T-cell (primary cell): ENCODE measurements around the gene WAPL. TPM values are rescaled to one million over a fixed set of nuclear protein-coding genes. Genes with fewer than 3 reads are reported as not detected.

Source experiments
- ATAC-seq, 4 experiments: fragments of 200-7000 bp in 3 of 4; fragments of 150-1000 bp in 1 of 4; cut with Tn5 transposase; replicated peaks in 1 of 4; 1 replicate in 3 of 4; 2 replicates in 1 of 4; pipeline ENCODE4 v1.10.0; 2021; ENCODE audit warnings: moderate library complexity in 3 of 4, mild to moderate bottlenecking in 2 of 4, moderate number of reproducible peaks in 1 of 4
- CTCF ChIA-PET, 2 donors: fragments of 300-600 bp; sonication (Branson Sonifier 250); formaldehyde crosslinking; loops; one replicate each; lab custom pipeline; 2022; ENCODE audit warnings: antibody characterized with exemption in 2 of 2; lab: Charles Lee
- POLR2A ChIA-PET, 2 donors: fragments of 300-600 bp; sonication (Branson Sonifier 250); formaldehyde crosslinking; loops; one replicate each; lab custom pipeline; 2022; ENCODE audit warnings: antibody characterized with exemption in 2 of 2; lab: Charles Lee
- DNase-seq, 35 experiments: peaks; one replicate each; pipeline versions ENCODE4 v3.0.0 to v3.0.0-alpha.2; 2013 to 2023
- H3K27ac ChIP-seq: one replicate; pipeline ENCODE4 v1.5.1; 2013; ENCODE audit warnings: low read length
- H3K27me3 ChIP-seq, 2 experiments: replicated peaks in 1 of 2; 1 replicate in 1 of 2; 2 replicates in 1 of 2; pipeline versions ENCODE4 v1.6.1 to v1.7.0; 2013; ENCODE audit warnings: low read length in 1 of 2, mixed read lengths in 1 of 2; ENCODE audit not compliant: control insufficient read depth in 2 of 2, insufficient read depth in 2 of 2; ENCODE audit errors: extremely low read depth in 1 of 2
- H3K36me3 ChIP-seq, 2 donors: 1 replicate in 1 of 2; 2 replicates in 1 of 2; pipeline versions ENCODE4 v1.6.1 to v1.7.0; 2013; ENCODE audit warnings: low read length in 1 of 2; ENCODE audit not compliant: control insufficient read depth in 2 of 2, insufficient read depth in 1 of 2; ENCODE audit errors: extremely low read depth in 1 of 2
- H3K4me1 ChIP-seq, 2 experiments: 1 replicate in 1 of 2; 2 replicates in 1 of 2; pipeline versions ENCODE4 v1.6.1 to v1.7.0; 2013; ENCODE audit warnings: low read length in 2 of 2, mixed read lengths in 1 of 2; ENCODE audit not compliant: insufficient read depth in 2 of 2, control insufficient read depth in 1 of 2; ENCODE audit errors: extremely low read depth in 1 of 2
- H3K4me3 ChIP-seq, 2 donors: 1 replicate in 1 of 2; 2 replicates in 1 of 2; pipeline versions ENCODE4 v1.5.1 to v1.7.0; 2013; ENCODE audit warnings: mild to moderate bottlenecking in 2 of 2, low read length in 1 of 2, moderate library complexity in 1 of 2; ENCODE audit not compliant: control insufficient read depth in 1 of 2; ENCODE audit errors: extremely low read depth in 1 of 2
- H3K9me3 ChIP-seq: 2 replicates; pipeline ENCODE4 v1.7.0; 2013
- H3K27ac Mint-ChIP-seq, 2 donors: one replicate each; pipeline ENCODE4 v1.8.0; 2020 to 2021; ENCODE audit warnings: mild to moderate bottlenecking in 2 of 2, mixed read lengths in 2 of 2
- H3K27me3 Mint-ChIP-seq, 2 donors: one replicate each; pipeline ENCODE4 v1.8.0; 2021 to 2022; ENCODE audit warnings: mixed read lengths in 2 of 2
- H3K36me3 Mint-ChIP-seq: one replicate; pipeline ENCODE4 v1.8.0; 2021; ENCODE audit warnings: mixed read lengths
- H3K4me1 Mint-ChIP-seq, 3 donors: one replicate each; pipeline ENCODE4 v1.8.0; 2020 to 2022; ENCODE audit warnings: mixed read lengths in 3 of 3, mild to moderate bottlenecking in 1 of 3
- H3K4me3 Mint-ChIP-seq, 3 donors: one replicate each; pipeline ENCODE4 v1.8.0; 2020 to 2022; ENCODE audit warnings: mild to moderate bottlenecking in 3 of 3, mixed read lengths in 3 of 3, moderate library complexity in 3 of 3
- H3K9me3 Mint-ChIP-seq, 3 donors: one replicate each; pipeline ENCODE4 v1.8.0; 2020 to 2022; ENCODE audit warnings: mixed read lengths in 3 of 3
- WGBS: methylation state at CpG from one replicate; pipeline ENCODE4 v1.1.5; 2013; ENCODE audit warnings: missing lambda C conversion rate; ENCODE audit not compliant: insufficient coverage; 5-methylcytosine and 5-hydroxymethylcytosine counted together
- total RNA-seq, 35 experiments: library from RNA in 6 of 35; stranded (reverse) in 6 of 35; fragments of 120-200 nt in 1 of 35; gene quantifications; one replicate each; pipeline versions ENCODE4 v1.2.1 to v1.2.4 and lab custom pipeline; 2013 to 2026

Gene WAPL
- total RNA-seq, 5 donors from 2014 or later (not counting 1 experiment from before 2014, with no cell fraction given), result 43.2 to 46.5 (median 44.8) TPM

DNA sequence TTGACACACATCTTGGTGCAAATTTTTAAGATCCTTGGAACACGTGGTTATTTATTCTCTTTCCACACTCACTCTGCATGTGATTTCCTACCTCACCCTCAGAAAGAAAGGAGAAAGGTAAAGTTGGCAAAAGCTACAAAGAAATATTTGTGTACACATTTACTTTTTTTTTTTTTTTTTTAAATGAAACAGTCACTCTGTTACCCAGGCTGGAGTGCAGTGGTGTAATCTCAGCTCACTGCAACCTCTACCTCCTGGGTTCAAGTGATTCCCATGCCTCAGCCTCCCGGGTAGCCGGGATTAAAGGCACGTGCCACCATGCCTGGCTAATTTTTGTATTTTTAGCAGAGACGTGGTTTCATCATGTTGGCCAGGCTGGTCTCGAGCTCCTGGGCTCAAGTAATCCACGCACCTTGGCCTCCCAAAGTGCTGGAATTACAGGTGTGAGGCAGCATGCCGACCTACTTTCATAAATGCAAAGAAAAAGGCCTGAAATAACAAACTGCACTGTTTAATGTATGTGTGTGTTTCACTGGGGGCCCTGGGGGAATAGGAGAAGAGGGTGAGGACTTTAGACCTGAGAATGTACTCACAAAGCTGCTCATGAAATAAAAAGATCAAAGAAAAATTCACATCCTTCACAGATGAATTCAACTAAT, 83.4 kb downstream of the WAPL start:
- no peak for DNase-seq
- peaks cover 0 to 4% of the 10 kb centered on the region in 2 experiments for H3K4me1 ChIP-seq
- Mint-ChIP-seq H3K9me3 (no peaks in the 10 kb centered on the region), H3K27ac (peak overlapping the region; percentile 27 to 44), H3K4me3 (no peak overlapping the region), H3K36me3 (peaks cover 51% of the 10 kb centered on the region), H3K4me1 (peaks cover 17 to 20% (median 17%) of the 10 kb centered on the region in 3 donors), H3K27me3 (no peaks in the 10 kb centered on the region)
- ChIA-PET POLR2A (interaction anchor here in 1 of 2 donors (0.6 kb wide), 2 partner anchors 56 to 187 kb away, joined by 4 to 5 read pairs; no protein-coding TSS in a partner anchor), CTCF (no interaction called here)
- no peak for ATAC-seq
- no peak overlapping the region for H3K4me3 ChIP-seq
- peaks cover 8 to 57% of the 10 kb centered on the region in 2 donors for H3K36me3 ChIP-seq
- 100% methylated on average over 7 of the region's 8 CpGs for WGBS
- no peak overlapping the region for H3K27ac ChIP-seq
- H3K9me3 ChIP-seq, result no peaks in the 10 kb centered on the region
- H3K27me3 ChIP-seq, result no peaks in the 10 kb centered on the region

DNA sequence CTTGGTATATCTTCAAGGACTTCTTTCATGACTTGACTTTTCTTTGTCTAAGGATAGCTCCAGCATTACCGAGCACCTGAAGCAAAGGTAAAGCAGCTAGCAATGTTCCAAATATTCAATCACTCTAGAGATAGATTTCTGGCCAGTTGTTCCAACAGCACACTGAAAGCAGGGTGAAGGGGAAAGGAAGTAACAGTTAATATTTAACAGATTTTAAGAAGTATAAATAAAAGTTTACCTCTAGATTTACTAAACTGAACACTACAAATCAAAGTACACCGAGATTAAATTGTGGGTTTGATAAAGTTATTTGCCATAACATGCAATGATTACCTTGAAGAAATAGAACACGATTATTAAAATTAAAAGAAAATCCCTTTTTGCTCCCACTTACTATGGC, 84.1 kb downstream of the WAPL start:
- Mint-ChIP-seq H3K9me3 (no peaks in the 10 kb centered on the region), H3K27me3 (no peaks in the 10 kb centered on the region), H3K4me1 (peaks cover 17 to 20% (median 17%) of the 10 kb centered on the region in 3 donors), H3K36me3 (peaks cover 47% of the 10 kb centered on the region), H3K4me3 (no peak overlapping the region), H3K27ac (no peak overlapping the region)
- Histone ChIP-seq H3K27ac (no peak overlapping the region), H3K9me3 (no peaks in the 10 kb centered on the region), H3K4me3 (no peak overlapping the region), H3K27me3 (no peaks in the 10 kb centered on the region), H3K4me1 (peaks cover 0 to 4% of the 10 kb centered on the region in 2 experiments), H3K36me3 (peaks cover 8 to 53% of the 10 kb centered on the region in 2 donors)
- ATAC-seq (no peak), DNase-seq (no peak)
- POLR2A ChIA-PET, result interaction anchor here (0.6 kb wide), 3 partner anchors 55 to 651 kb away, joined by 3 to 5 read pairs (median 4); no protein-coding TSS in a partner anchor
- CTCF ChIA-PET, result no interaction called here
- WGBS, result no CpG with 5 or more reads among the region's 3 CpGs

DNA sequence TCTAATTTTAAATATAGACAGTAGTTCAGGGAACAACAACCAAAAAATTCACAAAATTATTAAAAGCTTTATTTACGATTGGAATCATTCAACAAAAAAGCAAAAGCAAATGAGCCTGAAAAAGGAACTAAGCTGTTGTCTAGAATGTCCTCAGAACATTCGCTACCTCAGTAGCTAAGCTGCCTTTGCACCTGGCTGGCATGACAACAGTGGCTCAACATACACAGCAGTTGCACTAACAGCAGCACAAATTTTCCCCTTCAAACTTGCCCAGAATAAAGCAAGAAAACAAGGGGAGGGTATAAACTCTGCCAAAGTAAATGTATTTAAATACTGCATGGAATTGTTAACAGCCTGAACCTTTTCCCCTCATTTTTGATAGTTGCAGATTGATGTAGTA, 84.6 kb downstream of the WAPL start:
- H3K27ac Mint-ChIP-seq, result no peak overlapping the region
- H3K36me3 ChIP-seq, result peaks cover 8 to 48% of the 10 kb centered on the region in 2 donors

DNA sequence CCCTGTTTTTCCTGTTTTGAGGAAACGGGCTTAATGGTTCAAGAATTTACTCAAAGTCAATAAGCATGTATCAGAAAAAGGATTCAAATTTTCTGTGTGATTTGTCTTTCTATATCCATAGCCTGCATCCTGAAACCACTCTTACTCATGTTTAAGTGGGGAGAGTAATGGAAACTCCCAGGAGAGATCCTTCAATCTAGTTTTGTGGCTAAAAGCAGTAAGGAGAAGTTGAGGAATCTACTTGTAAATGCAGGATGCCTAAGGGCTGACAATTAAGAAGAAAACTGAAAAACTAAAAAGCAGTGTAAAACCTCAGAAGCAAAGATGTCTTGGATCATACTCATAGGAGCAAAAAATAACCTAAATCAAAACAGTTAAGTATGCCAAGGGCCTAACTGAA, 86.9 kb downstream of the WAPL start:
- CTCF ChIA-PET, result no interaction called here
- Mint-ChIP-seq H3K36me3 (peaks cover 28% of the 10 kb centered on the region), H3K4me1 (peaks cover 2 to 5% (median 4%) of the 10 kb centered on the region in 3 donors)

More for the DNA sequence above, 84.6 kb downstream of the WAPL start:
- Mint-ChIP-seq H3K4me1 (peaks cover 17 to 20% (median 17%) of the 10 kb centered on the region in 3 donors), H3K9me3 (no peaks in the 10 kb centered on the region), H3K36me3 (peaks cover 44% of the 10 kb centered on the region), H3K4me3 (no peak overlapping the region), H3K27me3 (no peaks in the 10 kb centered on the region)
- Histone ChIP-seq H3K9me3 (no peaks in the 10 kb centered on the region), H3K4me3 (no peak overlapping the region), H3K27ac (no peak overlapping the region), H3K4me1 (peaks cover 0 to 4% of the 10 kb centered on the region in 2 experiments), H3K27me3 (no peaks in the 10 kb centered on the region)
- POLR2A ChIA-PET, result interaction anchor here in 1 of 2 donors (0.5 kb wide), 1 partner anchor 991 kb away, joined by 3 read pairs; no protein-coding TSS in a partner anchor
- CTCF ChIA-PET, result interaction anchor here in 1 of 2 donors (0.6 kb wide), 1 partner anchor 37 kb away, joined by 4 read pairs; no protein-coding TSS in a partner anchor
- 100% methylated on average over 2 of the region's 2 CpGs for WGBS
- no peak for DNase-seq
- ATAC-seq, result no peak

DNA sequence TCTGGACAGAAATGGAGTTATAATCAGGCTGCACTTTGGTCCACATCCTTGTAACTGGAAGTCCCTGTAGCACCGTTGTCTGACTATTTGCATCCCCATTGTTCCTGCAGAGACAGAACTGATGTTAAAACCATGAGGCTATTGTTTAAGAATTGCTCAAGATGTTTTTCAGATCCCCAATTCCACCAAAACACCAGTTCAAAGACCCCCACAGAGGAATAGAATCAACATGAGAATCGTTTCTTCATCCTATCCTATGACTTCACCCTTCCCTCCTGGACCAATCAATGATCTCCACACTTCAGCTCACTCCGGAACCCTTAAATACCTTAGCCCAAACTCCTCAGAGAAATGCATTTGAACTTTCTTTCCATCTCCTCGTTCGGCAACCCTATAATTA, 97.9 kb downstream of the WAPL start:
- CTCF ChIA-PET, result no interaction called here
- WGBS, result 83% methylated on average over 5 of the region's 5 CpGs
- H3K27ac Mint-ChIP-seq, result no peak overlapping the region

More for the DNA sequence above, 86.9 kb downstream of the WAPL start:
- Mint-ChIP-seq H3K27ac (no peak overlapping the region), H3K9me3 (no peaks in the 10 kb centered on the region), H3K27me3 (no peaks in the 10 kb centered on the region), H3K4me3 (no peak overlapping the region)
- Histone ChIP-seq H3K4me1 (peaks cover 0 to 3% of the 10 kb centered on the region in 2 experiments), H3K27ac (no peak overlapping the region), H3K4me3 (no peak overlapping the region), H3K9me3 (no peaks in the 10 kb centered on the region), H3K27me3 (no peaks in the 10 kb centered on the region), H3K36me3 (peaks cover 0 to 35% of the 10 kb centered on the region in 2 donors)
- POLR2A ChIA-PET, result no interaction called here
- no peak for ATAC-seq
- DNase-seq, result no peak
- WGBS, result no CpG with 5 or more reads among the region's 1 CpG

DNA sequence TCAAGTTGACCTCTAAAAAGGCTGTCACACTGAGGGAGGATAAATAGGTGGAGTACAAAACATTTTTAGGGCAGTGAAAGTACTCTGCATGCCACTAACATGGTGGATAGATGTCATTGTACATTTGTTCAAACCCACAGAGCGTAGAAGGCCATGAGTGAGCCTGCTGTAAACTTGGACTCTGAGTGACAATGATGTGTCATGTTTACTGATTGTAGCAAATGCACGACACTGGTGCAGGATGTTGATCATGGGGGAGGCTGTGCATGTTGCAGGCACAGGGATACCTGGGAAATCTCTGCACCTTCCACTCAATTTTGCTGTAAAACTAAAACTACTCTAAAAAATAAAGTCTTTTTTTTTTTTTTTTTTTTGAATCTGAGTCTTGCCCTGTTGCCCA, 102.5 kb downstream of the WAPL start:
- no peaks in the 10 kb centered on the region for H3K9me3 ChIP-seq
- ATAC-seq, result peak; percentile 69 to 87 (median 80)
- DNase-seq, result peak in 2 of 35 experiments; percentile 9 to 34
- no peaks in the 10 kb centered on the region for H3K27me3 ChIP-seq
- Mint-ChIP-seq H3K27ac (peak overlapping the region; percentile 55 to 83), H3K4me3 (no peak overlapping the region), H3K9me3 (no peaks in the 10 kb centered on the region), H3K36me3 (no peaks in the 10 kb centered on the region), H3K4me1 (peaks cover 25 to 33% (median 27%) of the 10 kb centered on the region in 3 donors), H3K27me3 (peaks cover 0 to 2% of the 10 kb centered on the region in 2 donors)
- no CpG with 5 or more reads among the region's 2 CpGs for WGBS
- H3K4me3 ChIP-seq, result no peak overlapping the region
- H3K27ac ChIP-seq, result no peak overlapping the region
- H3K36me3 ChIP-seq, result no peaks in the 10 kb centered on the region
- ChIA-PET CTCF (no interaction called here), POLR2A (no interaction called here)
- H3K4me1 ChIP-seq, result peaks cover 12 to 18% of the 10 kb centered on the region in 2 experiments

More for the DNA sequence above, 97.9 kb downstream of the WAPL start:
- no peak for DNase-seq
- no peaks in the 10 kb centered on the region for H3K36me3 Mint-ChIP-seq
- peaks cover 0 to 2% of the 10 kb centered on the region in 2 donors for H3K27me3 Mint-ChIP-seq
- no peak for ATAC-seq
- Histone ChIP-seq H3K27ac (no peak overlapping the region), H3K9me3 (no peaks in the 10 kb centered on the region), H3K27me3 (no peaks in the 10 kb centered on the region), H3K36me3 (no peaks in the 10 kb centered on the region), H3K4me3 (no peak overlapping the region), H3K4me1 (peaks cover 0 to 1% of the 10 kb centered on the region in 2 experiments)
- POLR2A ChIA-PET, result no interaction called here
- no peaks in the 10 kb centered on the region for H3K9me3 Mint-ChIP-seq
- H3K4me1 Mint-ChIP-seq, result peaks cover 4% of the 10 kb centered on the region in 3 donors
- H3K4me3 Mint-ChIP-seq, result no peak overlapping the region
